ENCODE data around the gene GRIK4.
A peak's percentile ranks its signal among the peaks of the same experiment; 100 is the strongest.

The GRIK4 gene

DNA sequence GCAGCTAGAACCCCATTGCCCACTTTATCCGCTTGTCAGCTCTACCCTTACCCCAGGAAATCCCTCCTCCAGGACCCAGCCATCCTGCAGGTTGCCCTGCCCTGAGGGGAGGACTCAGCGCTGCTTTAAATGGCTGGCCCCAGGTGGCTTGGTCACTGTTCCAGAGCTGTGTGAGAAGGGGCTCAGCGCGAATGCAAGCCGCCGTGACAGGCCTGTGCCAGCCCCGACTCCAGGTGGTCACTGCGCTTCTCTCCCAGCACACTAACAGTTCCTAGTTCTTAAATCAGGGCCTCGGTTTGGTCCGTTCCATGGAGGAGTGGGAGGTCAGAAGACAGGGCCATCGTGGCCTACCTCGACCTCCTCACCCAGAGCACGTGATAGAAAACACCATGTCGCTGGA is 446.6 kb downstream of the GRIK4 start:
- DNase-seq (ENCODE audit: insufficient read length, low spot score), result no peak
- FAIRE-seq, result no peak

DNA sequence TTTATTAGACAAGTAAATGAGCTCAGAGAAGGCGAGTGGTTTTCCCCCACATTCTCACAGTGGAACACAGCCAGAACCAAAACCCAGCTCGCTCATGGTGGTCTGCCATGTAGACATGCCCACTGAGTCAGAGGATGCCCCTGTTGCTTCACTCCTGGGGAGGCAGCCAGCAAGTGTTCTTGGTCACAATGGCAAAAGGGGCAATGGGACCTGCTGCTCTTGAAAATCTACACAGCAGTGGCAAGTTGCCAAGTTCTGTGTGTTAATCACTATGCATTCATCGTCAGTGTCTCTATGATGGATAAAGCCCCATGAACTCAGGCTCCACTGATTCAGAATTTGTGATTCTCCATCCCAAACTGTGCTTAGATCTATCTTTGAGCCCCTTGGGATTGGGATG is 447.6 kb downstream of the GRIK4 start:
- no peak for FAIRE-seq
- DNase-seq (ENCODE audit: insufficient read length, low spot score), result no peak

DNA sequence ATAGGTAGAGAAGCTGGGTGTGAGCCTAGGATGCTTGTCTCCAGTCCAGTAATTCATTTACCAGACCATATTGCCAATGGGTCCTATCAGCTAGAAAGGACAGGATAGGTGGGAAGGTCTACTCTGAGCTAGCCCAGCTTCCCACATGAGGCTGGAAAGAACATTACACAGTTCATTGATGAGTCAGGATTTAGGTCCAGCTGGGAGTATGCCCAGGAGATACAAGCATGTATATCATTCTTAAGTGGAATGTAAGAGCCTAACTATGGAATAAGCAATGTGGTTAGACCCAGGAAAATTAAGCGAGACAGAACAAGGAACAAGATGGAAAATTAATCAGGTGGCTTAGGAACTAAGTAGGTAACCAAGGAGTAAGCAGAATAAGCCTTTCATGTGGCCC is 453.3 kb downstream of the GRIK4 start:
- no peak for FAIRE-seq

DNA sequence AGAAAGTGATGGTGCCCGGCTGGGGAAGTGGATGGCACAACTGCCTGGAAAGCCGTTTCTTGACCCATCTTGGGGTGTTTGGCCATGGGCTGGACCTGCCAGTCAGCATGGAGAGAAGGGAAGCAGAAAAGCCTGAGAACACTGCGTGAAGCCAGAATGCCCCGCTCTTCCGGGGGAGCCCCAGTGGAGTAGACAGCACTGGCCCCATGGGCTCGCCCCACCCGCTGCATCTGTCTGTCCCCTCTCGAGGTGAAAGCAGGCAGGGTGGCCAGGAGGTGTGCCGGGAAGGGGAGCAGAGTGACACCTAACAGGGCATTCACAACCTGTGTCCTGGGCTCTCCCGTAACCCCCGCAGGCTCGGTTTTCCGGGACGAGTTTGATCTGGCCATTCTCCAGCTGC is 455.3 kb downstream of the GRIK4 start:
- DNase-seq (ENCODE audit: insufficient read length, low spot score) (no peak), FAIRE-seq (no peak)

More for the DNA sequence above, 453.3 kb downstream of the GRIK4 start:
- DNase-seq (ENCODE audit: insufficient read length, low spot score), result no peak

DNA sequence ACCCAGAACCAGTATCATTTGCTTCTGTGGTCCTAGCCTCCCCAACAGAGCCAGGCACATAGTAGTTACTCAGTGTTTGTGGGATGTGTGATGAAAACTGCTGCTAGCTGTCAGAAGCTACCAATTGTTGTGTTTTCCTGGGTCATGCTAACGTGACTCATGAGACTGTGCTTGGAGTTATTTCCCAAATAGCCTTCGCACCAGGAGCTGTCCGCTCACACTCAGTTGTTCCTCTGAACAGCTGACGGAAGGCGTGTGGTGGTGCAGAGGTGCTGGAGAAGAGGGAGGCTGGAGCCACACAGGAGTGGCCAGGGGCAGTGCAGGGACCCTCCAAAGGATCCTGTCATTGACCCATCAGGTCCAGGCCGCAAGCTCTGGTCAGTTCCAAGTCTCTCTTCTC is 458.4 kb downstream of the GRIK4 start:
- no peak for DNase-seq (ENCODE audit: insufficient read length, low spot score)

DNA sequence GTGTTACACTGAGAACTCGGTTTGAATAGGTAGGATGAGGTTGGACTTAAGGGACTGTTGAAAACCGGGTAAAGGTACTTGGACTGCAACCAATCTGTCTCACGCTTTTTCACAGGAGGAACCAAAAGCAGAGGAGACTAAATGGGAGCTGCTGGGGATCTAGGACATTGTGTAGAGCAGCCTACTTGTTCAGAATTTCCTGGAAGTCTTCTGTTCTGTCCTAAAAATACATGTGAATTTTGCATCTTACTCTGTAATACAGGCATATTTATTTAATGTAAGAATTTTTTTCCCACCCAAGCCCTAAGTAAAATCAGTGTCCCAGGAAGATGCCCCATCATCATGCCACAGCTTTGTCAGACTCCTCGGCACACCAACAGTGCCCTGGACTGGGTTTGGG is 460.3 kb downstream of the GRIK4 start:
- no peak for FAIRE-seq

More for the DNA sequence above, 458.4 kb downstream of the GRIK4 start:
- no peak for FAIRE-seq

DNA sequence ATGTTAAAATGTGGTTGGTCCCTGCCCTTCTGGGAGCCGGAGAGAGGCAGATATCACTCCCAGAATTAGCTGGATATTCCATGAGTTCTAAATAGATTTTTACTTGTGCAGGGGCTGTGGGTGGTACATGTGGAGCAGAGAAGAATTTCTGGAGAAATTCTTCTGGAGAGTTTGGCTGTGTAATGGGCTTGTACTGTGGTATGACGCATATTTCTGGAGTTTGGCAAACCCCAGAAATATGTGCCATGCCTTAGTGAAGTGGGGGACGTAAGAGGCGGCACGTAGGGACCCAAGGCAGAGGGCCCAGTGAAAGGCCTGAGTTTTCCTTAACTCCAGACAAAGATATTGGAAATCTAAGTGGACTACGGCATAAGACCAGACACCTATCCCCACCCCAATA is 461.1 kb downstream of the GRIK4 start:
- no peak for FAIRE-seq
- no peak for DNase-seq (ENCODE audit: insufficient read length, low spot score)

More for the DNA sequence above, 460.3 kb downstream of the GRIK4 start:
- no peak for DNase-seq (ENCODE audit: insufficient read length, low spot score)

DNA sequence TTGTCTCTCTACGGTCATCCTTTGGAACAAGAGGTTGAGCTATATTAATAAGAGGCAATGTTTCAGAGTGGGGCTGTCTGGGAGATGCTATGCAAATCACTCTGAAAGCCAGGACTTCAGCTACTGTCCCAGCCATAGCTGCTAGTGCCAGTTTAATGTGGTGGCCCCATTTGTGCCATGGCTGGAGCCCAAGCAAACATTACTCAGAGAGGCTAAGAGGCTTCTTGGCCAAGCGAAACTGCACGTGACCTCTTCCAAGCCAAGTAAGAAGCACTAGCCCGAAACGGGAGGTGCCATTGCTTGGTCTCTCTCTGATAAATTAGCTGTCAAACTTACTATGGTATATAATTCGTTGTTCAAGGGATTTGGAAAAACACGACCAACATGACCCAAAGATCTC is 462.0 kb downstream of the GRIK4 start:
- FAIRE-seq (no peak), DNase-seq (ENCODE audit: insufficient read length, low spot score) (no peak)

DNA sequence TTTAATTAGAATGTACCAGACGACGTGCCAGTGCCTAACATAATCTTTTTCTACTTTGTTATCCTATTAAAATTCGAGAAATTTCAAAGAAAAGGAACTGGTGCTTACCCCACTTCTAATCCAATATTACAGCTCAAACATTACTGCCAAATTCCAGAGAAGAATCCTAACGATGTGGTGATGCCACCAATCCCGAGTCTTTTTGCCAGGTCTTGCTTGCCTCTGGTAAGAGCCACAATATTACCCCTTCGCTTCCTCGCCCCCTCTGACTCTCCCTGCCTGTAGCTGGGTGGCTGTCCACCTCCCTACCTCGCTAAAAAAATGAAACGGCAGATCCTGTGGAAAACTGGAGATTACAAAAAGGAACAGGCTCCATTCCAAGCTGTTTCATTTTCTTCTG is 462.9 kb downstream of the GRIK4 start:
- FAIRE-seq (no peak), DNase-seq (ENCODE audit: insufficient read length, low spot score) (no peak)

DNA sequence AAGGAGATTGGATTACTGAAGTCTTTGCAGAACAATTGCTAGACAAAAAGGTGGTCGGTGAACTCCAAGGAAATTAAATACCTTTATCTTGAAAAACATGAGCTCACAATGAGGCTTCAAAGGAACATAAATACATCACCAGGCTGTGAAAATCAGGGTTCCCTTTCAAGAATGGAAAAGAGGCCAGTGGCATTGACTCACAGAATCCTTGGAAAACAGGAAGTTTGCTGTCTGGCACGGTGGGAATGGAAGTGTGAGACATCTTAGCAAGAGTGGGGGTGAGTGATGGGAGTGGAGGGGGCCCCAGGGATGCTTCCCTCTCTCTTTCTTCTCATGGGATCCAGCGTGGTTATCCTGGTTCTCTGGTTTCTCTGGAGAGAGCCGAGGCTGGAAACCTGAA is 463.4 kb downstream of the GRIK4 start:
- FAIRE-seq (no peak), DNase-seq (ENCODE audit: insufficient read length, low spot score) (no peak)

DNA sequence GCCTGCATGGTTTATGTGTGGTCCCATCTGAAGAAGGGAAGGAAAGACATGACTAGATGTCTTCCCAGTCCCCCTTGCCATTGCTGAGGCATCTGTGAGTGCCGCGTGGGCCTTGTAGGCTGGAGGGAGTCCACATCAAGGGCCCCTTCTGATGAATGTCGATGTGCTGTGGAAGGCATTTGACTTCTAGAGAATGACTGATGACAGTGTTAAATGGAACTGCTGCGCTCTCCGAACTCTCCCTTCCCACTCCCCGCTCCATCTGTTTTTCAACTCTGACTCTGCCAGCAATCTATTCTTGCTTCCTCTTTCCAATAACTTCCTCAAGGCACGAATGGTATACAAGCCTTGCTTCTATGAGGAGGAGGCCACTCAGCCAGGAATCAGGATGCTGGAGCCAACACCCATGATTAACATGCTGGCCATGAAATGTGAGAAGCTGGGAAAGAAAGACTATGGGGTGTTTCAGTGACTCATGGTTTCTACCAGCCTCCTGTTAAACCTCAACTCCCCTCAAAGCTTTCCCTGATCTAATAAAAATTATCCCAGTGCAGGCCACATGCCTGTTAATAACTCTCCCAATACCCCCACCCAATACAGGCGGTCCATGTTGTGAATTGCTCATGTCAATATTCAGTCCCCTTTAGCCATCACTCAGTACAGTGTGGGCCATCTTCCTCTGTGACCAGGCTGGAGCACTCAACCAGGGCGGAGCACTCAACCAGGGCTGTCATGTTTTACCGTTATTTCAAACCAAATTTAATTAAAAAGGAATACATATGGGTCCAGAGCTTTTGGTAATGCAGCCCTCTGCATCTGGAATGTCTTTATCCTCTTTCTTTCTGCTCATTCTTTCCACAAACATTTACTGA is 466.0 kb downstream of the GRIK4 start:
- FAIRE-seq (no peak), DNase-seq (ENCODE audit: insufficient read length, low spot score) (no peak)

DNA sequence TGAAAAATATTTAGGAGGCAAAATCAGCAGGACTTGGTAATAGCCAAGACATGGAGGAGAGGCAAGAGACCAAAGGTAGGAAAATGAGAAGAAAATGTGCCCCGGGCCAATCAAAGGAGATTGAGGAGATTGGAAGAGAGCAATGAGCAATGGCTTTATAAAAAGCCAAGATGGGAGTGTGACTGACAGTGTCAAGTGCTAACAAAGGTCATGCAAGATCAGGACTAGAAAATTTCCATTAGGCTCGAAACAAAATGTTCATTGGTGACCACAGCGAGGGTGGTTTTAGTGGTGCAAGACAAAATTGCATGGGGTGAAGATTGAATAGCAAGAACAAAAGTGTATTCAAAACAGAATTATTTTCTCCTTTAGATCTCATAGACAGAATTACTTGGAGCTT is 467.2 kb downstream of the GRIK4 start:
- no peak for DNase-seq (ENCODE audit: insufficient read length, low spot score)
- FAIRE-seq, result no peak

DNA sequence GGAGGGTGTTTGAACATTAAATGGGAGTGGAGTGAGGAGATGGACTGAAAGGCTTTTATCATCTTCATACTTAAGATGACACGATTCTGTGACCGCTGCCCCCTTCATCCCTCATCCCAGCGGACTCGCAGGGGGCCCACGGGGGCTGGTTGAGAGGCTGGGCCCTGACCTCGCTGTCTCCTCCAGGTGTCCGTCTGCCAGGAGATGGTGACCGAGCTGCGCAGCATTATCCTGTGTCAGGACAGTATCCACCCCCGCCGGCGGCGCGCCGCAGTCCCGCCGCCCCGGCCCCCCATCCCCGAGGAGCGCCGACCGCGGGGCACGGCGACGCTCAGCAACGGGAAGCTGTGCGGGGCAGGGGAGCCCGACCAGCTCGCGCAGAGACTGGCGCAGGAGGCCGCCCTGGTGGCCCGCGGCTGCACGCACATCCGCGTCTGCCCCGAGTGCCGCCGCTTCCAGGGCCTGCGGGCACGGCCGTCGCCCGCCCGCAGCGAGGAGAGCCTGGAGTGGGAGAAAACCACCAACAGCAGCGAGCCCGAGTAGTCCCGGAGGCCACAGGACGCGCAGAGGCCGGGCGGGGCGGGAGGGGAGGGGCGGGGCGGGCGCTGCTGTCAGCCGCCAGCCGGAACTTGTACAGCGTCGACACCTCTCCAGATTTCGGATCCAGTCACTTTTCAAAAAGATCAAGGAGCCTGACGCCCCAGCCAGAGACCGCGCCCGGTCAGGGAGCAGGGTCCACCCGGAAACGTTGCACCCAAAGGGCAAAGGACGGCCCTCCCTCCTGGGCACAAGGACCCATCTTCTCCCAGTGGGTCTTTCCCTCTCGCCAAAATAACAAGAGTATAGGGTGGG is 474.4 kb downstream of the GRIK4 start:
- DNase-seq (ENCODE audit: insufficient read length, low spot score) (peak; percentile 17), FAIRE-seq (no peak)

DNA sequence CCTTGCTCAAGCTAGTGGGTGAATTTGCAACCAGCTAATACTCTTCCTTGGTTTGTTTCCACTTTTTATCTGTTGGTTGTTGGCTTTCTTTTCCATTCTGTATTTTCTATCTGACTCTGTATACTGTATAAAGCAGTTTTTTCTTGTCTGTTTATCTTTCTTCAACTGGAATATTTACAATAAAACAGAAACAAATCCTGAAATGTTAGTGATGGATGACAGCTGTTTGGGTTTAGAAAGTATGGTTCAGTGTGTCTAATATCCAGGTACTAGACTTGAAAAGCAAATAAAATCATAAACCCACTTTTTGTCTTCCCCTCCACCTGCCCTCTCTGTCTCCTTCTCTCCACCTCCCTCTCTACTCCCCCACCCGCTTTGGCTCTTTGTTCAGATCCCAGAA is 477.1 kb downstream of the GRIK4 start:
- DNase-seq (ENCODE audit: insufficient read length, low spot score), result no peak
- no peak for FAIRE-seq

DNA sequence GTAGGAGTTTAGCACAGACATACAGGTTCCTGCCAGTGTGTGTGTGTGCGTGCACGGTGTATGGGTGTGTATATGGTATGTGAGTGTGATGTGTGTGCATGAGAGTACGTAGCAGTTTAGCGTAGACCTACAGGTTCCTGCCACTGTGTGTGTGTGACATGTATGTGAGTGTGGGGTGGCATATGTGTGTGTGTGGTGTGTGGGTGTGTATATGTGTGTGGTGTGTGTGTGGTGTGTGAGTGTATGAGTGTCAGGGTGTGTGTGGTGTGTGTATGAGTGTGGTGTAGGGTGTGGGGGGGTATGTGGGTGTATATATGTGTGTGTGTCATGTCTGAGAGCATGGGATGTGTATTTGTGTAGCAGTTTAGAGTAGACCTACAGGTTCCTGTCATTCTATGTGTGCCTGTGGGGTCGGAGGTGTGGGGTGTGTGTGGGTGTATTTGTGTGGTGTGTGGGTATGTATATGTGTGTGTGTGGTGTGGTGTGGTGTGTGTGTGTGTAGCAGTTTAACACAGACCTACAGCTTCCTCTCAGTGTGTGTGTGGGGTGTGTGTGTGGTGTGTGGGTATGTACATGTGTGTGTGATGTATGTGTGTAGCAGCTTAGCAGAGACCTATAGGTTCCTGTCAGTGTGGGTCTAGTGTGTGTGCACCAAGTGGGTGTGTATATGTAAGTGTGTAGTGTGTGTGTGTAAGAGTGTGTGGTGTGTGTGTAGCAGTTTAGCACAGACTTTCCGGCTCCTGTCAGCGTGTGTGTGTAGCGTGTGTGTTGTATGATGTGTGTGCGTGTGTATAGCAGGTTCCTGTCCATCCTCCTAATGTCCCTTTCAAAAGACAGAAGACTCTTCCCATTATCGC is 480.5 kb downstream of the GRIK4 start:
- FAIRE-seq, result peak; percentile 94
- no peak for DNase-seq (ENCODE audit: insufficient read length, low spot score)

DNA sequence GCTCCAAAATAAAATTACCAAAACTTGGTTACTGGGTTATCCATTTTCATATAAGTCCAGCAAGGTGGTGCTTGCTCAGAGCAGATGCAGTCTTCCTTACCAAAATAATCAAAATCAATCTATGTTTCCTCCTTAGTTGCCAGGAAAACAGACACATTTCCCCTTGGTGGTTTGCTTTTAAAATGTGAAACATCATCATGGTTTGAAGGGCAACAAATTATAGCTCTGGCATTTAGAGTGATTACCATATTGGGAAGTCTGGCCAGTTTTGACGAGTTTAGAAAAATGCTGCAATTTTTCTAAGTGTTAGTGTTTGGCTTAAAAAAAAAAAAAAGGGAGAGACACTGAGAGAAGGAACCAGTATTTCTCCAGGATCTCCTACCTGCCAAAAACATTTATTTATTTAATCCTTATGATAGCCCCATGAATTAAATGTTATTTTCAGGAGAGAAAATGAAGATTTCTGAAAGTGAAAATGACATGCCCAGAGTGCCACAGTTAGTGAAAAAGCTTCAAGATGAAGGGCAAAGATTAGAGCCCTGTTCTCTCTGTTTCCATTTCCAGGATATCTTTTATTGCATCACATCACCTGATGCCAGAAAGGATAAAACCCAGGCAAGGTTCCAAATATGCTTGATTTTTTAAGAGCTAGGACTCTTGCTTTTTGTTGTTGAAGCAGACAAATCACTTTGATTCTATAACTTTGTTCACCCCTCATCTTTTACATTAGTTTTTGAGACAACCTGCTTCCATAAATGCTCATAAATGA is 482.7 kb downstream of the GRIK4 start:
- no peak for DNase-seq (ENCODE audit: insufficient read length, low spot score)
- no peak for FAIRE-seq

DNA sequence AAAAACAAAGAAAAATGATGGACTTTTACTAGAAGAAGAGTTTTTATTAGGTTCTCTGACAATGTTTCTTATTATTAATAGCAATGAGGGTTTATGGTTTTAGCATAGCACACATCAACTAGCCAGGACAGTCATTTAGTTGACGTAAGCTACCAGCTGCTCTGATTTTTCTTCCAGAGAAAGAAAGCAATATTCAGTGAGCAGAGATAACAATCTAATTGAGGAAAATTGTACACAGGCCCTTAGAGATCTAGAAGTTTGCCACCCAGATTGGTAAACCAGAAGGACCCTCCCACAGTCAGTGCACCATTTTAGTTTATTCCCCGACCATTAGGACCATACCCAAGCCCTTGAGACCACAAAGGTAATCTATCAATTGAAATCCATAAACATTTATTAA is 483.6 kb downstream of the GRIK4 start:
- no peak for FAIRE-seq
- DNase-seq (ENCODE audit: insufficient read length, low spot score), result no peak

DNA sequence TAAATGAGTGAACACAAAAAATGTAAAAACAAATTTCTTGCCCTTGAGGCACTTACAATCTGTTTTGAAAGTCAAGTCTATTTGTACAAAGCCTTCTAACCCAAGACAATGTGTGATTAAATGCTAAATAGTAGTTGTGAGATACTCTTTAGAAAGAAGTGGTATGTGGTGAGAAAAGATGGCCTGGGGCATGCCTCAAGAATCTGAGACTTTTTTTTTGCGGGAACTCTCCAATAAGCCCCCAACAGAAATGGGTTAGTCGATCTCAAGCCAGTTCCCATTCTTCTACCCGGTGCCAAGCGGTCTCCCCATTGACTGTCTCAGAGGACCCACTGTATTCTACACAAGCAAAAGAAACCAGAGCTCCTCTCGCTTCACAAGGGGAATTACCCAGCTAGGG is 485.4 kb downstream of the GRIK4 start:
- DNase-seq (ENCODE audit: insufficient read length, low spot score), result no peak

DNA sequence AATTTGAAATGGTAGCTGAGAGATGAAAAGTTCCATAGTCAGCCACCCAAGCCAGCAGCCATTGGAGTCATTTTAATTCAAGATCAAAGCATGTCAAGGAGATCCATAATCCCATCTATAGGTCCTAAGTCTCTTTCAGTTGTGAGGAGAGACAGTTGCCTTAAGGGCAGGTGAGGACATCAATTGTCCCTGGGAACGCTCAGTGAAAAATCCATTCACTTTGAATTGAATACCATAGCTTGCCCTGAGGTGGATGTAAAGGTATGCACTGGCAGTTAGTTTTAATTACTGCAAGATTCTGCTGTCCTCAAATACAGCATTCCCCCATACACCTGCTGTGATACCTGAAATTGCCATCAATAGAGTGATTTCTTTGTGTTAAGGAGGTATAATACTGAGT is 487.0 kb downstream of the GRIK4 start:
- FAIRE-seq, result no peak
- DNase-seq (ENCODE audit: insufficient read length, low spot score), result no peak

More for the DNA sequence above, 485.4 kb downstream of the GRIK4 start:
- no peak for FAIRE-seq

DNA sequence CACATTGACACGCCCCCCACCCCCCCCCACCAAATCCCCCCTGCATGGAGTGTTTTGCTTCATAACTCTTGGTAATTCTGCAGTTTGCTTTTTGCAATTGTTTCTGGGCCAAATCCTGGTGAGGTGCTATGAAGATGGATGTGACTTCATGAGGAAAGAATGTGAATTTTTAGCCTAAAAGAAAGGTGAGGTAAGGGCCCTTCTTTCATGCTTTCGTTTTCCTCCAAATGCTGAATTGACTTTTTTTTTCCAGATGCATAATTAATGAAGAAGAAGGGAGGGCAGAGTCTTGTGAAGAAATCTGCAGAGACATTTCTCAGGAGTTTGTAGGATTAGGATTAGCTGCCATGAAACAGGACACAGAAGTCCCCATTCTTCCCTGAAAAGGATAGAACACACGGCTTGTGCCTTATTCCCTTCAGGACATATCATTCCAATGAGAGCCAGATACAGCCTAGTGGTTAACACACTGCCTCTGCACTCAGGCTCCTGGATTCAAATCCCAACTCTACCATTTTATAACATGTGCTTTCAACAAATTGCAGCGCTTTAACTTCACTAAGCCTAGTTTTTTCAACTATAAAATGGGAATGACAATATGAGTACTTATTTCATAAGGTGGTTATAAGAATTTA is 492.8 kb downstream of the GRIK4 start:
- DNase-seq (ENCODE audit: insufficient read length, low spot score) (no peak), FAIRE-seq (no peak)
